Left ventricle myocardium superior (tissue), 1 donor: ENCODE measurements around the gene SYCE1. TPM values are rescaled to one million over a fixed set of nuclear protein-coding genes. Genes with fewer than 3 reads are reported as not detected.
"Not testable (repeated sequence)": the region's sequence is repeated elsewhere in the genome, so short reads cannot be mapped to it uniquely, and the experiment has no call there.

Experiments used
- ATAC-seq: fragments of 200-7000 bp; cut with Tn5 transposase; one replicate; pipeline ENCODE4 v1.9.1; 2020; ENCODE audit warnings: mild to moderate bottlenecking, moderate library complexity
- DNase-seq: peaks from one replicate; pipeline ENCODE4 v3.0.0-alpha.2; 2020
- intact Hi-C: fragments of 100-400 bp; cut with micrococcal nuclease; formaldehyde crosslinking; loops from one replicate; pipeline ENCODE4 v1.11.0; 2022
- long read RNA-seq: library from polyadenylated mRNA; unstranded; transcript quantifications from one replicate; pipeline ENCODE4 v2.0.0, GENCODE V29; 2021
- total RNA-seq: library from RNA; stranded (reverse); fragmentation: NEBNext Ultra II Directional; extraction: Animal tissue kit (Norgen Biotek cat#: 25700); gene quantifications from one replicate; pipeline ENCODE4 v1.2.1, GENCODE V29; 2021
- donor health status: DM: no; HTN: yes; CAD: no; lungs with severe emphysema.

The SYCE1 gene
- total RNA-seq = 0.47 TPM
- long read RNA-seq, partial matches to known transcripts = 0 of 2 reads
- long read RNA-seq, other reads (novel, unspliced or antisense) = 0 of 2 reads

- peak; percentile 14 for ATAC-seq
- intact Hi-C loops = no loop called here
- DNase-seq = peak; percentile 43
Measured at GRCh38 chr10:133565441-133566294, at the start of gene SYCE1. TSS of gene SYCE1 (minus strand) at chr10:133565583. CDS start at chr10:133565529, 54 bp downstream.

DNA sequence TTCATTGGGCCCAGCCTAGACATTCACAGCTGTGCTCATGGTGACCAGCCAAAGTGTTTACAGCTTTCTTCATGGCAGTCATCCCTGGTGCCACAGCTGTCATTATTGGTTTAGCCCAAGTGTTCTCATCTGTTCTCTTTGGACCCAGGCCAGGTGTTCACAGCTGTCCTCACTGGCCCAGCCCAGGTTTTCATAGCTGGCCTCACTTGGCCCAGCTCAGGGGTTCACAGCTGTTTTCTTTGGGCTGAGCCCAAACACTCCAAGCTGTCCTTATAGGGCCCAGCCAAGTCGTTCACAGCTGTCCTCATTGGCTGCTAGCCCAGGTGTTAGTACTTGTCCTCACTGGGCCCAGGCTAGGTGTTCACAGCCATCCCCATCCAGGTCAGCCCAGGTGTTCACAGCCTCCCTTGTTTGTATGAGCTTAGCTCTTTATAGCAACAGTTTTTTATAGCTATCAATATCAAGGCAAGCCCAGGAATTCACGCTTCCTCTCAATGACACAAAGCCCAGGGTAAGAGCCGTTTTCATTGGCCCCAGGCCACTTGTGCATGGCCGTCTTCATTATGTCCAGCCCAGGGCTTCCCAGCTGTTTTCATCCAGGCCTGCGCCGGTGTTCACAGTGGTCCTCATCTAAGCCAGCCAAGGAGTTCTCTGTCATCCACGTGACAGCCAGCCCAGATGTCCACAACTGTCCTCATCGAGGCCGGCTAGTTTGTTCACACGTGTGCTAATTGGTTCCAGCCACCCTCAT, 49.6 kb upstream of the SYCE1 start:
- peak; percentile 19 for ATAC-seq
- intact Hi-C loops = no loop called here
- DNase-seq = no peak

DNA sequence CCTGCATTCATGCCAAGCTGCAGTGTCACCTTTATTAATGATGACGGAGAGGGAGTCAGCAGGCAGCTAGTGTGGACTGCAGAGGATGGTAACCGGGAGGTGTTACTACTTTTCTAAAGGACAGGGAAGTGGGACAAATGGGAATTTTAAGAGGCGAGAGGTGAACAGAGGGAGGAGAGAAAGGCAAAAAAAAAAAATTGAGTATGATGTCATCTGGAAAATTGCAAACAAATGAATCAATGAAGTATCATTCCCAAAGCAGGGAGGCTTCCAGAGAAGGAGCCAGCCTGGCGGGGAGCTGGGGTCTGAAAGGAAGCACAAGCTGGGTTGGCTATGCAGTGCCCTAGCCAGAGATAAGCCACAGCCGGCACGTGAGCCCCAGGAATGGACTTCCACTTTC, 48.3 kb upstream of the SYCE1 start:
- no peak for DNase-seq
- intact Hi-C loops = no loop called here
- no peak for ATAC-seq

- DNase-seq (no peak), ATAC-seq (no peak)
- intact Hi-C loops = no loop called here
Measured at GRCh38 chr10:133611079-133611478, 45.7 kb upstream of the SYCE1 start.

GRCh38 chr10:133608855-133609254, 43.5 kb upstream of the SYCE1 start:
- DNase-seq = no peak
- intact Hi-C loops = no loop called here
- ATAC-seq = no peak

DNA sequence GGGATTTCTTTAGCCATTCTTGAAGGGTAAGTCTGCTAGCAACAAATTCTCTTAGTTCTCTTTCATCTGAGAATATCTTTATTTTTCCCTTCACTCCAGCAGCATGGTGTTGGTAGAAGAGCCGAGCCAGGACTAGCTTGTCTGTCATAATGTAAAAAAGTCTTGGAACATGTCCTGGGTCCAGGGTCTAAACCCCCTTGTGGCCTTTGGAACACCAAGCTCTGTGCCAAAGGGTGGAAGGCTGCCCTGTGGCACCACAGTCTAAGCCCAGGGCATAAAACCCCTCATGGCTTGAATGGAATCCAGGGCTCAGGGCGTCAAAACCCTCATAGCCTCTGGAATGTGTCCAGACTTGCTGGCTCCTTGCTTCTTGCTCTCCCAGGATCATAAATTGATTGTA, 38.1 kb upstream of the SYCE1 start:
- ATAC-seq, intact Hi-C loops, DNase-seq: not testable (repeated sequence)

DNA sequence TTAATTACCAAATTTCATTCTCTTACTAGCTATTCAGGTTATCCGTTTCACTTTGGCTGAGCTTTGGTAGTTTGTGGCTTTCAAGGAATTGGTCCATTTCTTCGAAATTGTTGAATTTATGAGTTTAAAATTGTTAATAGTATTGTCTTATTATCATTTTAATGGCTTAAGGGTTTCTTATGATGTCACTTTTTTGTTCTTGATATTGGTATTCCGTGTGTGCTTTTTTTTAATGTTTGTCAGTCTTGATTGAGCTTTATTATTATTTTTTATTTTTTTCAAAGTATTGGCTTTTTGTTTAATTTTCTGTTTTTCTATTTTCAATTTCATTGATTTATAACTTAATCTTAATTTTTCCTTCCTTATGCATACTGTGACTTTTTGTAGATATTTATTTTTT, 35.3 kb upstream of the SYCE1 start:
- ATAC-seq = no peak

GRCh38 chr10:133599869-133600268, 34.5 kb upstream of the SYCE1 start:
- intact Hi-C loops, ATAC-seq, DNase-seq: not testable (repeated sequence)

More for the DNA sequence above, 35.3 kb upstream of the SYCE1 start:
- intact Hi-C loops = no loop called here
- no peak for DNase-seq

GRCh38 chr10:133592716-133593115, 27.3 kb upstream of the SYCE1 start:
- DNase-seq (no peak), ATAC-seq (no peak)
- intact Hi-C loops = no loop called here

DNA sequence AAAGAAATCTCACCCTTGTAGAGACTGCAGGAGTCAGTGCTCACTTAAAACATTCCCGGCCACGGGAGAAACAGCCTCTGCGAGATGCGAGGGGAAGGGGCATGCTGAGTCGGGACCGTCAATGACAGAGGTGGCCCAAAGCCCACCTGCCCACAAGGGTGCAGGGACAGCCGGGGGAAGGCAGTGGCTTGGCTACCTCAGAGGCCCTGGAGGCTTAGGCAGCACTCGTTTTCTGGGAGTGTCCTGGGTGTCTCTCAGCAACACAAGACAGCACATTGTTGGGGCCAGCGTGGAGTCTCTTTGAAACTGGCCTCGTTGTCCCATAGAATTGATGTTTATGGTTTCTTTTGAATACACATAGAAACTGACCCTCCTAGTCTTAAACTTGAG, 25.6 kb upstream of the SYCE1 start:
- intact Hi-C loops = no loop called here
- no peak for ATAC-seq
- no peak for DNase-seq

DNA sequence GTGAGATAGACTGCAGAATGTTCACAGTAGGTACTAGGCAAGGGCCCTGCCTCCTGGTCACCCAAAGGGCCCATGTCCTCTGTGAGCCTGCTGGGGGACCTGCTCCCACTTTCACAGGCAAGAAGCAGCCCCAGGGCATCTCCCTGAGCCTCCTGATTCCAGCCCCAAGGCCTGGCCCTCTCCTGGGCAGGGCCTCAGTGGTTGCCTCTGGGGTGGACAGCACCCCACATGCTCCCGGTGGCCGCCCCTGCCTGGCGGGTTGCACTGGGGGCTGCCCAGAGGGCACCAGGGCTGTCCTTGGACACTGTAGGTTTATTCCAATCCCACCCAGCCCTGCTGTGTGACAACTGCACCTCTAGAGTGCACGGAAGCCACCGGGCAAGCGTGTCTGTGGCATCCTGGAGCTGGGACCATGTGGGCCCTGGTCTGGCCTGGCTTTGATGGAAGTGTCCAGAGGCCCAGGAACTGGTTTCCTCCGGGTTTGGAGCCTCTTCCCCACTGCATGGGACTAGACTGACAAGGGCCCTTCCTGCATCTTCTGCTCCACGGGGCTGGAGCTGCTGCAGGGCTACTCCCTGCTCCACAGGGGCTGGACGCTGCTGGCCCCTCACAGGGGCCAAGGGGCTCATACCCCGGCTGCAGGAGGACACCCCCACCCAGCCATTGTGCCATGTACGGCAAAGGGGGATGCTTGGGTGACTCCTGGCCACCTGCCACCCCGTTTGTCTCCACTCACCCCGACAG, 25.0 kb upstream of the SYCE1 start:
- ATAC-seq = no peak
- intact Hi-C loops = no loop called here
- DNase-seq = no peak

GRCh38 chr10:133577037-133577436, 11.7 kb upstream of the SYCE1 start:
- DNase-seq, intact Hi-C loops, ATAC-seq: not testable (repeated sequence)

DNA sequence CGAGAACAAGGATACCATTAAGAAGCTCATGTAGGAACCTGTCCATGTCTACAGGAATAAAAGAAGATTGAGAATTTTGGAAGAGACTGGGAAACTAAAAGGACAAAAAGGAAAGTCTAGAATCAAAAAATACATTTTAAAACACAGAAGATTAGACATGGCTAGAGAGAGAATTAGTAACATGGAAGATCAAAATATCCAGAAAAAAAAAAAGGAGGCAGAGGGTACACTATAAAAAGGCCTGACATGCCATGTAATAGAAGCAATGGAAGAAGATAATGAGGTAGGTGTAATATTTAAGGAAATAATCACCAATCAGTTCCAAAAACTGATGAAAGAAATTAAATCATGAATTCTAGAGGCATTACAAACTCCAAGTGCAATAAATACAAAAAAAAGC, 8.1 kb upstream of the SYCE1 start:
- intact Hi-C loops, ATAC-seq, DNase-seq: not testable (repeated sequence)

DNA sequence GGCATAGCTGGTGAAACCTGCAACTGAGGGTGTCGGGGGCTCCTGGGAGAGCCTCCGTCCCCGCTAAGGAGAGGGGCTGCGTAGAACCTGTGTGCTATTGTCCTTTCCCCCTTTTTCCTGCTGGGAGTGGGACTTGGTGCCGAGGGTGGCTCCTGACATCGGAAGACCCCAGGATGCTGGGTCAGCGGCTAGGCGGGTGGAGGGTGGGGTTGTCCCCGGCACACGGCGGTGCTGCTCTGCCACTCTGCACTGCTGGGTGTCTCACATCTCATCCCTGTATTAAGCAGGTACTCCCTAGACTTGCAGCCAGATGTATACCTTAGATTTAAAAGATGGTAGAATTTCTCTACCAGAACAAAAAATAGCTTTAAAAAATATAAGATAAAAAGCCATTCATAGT, 6.7 kb upstream of the SYCE1 start:
- DNase-seq, ATAC-seq, intact Hi-C loops: not testable (repeated sequence)

GRCh38 chr10:133569801-133570200, 4.4 kb upstream of the SYCE1 start:
- ATAC-seq = peak; percentile 39
- DNase-seq, intact Hi-C loops: not testable (repeated sequence)

GRCh38 chr10:133568831-133569527, 3.6 kb upstream of the SYCE1 start:
- intact Hi-C loops, DNase-seq: not testable (repeated sequence)
- ATAC-seq = peak; percentile 42

- ATAC-seq (no peak), DNase-seq (no peak)
- intact Hi-C loops = no loop called here
Measured at GRCh38 chr10:133568287-133568614, 2.9 kb upstream of the SYCE1 start.

GRCh38 chr10:133567609-133568286, 2.4 kb upstream of the SYCE1 start:
- intact Hi-C loops = no loop called here
- DNase-seq (no peak), ATAC-seq (no peak)
